Stimulated activated CD4-positive, alpha-beta T cell treated with anti-CD3 and anti-CD28 coated beads, Interleukin-1b, Interleukin-23, amount 100 ng/mL, for 24 hours (primary cell): ENCODE measurements around the gene ATXN1.
"Not testable (repeated sequence)": the region's sequence is repeated elsewhere in the genome, so short reads cannot be mapped to it uniquely, and the experiment has no call there.

Experiments used
- DNase-seq, 4 experiments: peaks; one replicate each; pipeline ENCODE4 v3.0.0-alpha.2; 2020; ENCODE audit warnings: low read depth in 4 of 4, low spot score in 1 of 4

Gene ATXN1

DNA sequence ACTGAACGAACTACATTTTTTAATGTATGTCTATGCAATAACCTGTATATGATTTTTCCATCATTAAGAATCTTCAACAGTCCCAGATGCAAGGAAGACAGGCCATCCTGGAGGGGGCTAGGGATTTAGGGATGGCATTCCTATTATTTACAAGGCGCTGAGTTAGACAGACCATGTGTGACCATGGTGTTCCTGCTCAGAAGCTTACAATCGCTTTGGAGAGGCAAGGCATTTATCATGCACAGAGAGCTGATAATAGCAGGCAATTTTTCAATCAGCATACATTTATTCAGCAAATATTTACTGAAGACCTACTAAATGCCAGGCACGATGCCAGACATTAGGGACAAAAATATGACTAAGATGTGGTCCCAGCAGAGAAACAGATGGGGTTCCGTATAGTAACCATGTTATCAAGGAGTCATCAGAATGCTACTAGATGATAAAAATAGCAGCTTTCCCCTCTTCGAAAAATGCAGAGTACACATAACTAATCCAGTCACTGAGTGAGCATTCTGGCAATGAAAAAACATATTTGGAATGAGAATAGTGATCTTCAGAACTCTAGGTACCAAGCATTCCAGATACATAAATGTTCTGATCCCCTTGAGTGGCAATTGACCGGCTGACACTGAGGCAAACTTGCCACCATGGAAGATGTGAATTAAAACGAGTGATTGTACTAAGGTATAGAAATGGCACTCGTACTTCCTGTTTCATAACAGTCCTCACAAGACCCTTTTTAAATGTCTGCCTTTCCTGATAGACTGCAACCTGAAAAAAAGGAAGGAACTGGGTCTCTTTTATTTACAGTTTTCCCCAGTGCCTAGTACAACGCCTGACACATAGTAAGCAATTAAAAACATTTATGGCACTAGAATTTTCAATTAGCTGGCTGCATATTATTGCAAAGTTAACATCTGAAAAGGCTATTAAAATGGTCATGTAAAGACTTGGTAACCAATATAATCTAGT is 135.7 kb downstream of the ATXN1 start:
- DNase-seq = no peak

DNA sequence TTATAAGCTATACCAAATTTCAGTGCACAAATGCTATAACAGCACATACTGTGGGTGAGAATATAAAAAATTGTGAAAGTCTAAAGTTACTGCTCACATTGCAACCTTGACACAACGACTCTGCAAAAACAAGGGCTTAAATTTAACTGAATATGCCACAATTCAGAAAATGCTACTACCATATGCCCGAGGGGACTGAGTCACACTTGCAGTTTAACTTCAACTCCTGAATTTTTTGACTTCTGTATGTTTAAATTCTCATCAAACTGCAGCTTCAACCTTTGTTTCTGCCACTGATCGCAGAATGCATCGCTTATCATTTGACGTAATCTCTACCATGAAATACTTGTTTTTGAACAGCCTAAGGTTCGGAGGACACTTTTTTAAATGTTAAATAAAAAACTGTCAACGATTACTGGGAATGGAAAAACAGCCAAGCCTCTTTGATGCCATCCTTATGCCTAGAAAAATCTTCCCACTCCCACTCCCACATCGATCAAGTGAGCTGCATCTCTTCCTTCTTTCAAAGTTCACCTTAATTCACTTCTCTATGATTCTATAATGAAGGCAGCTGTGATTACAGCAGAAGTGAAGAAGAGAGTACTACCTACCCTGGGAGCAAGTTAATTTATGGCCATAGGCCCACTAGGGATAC is 136.5 kb downstream of the ATXN1 start:
- no peak for DNase-seq

DNA sequence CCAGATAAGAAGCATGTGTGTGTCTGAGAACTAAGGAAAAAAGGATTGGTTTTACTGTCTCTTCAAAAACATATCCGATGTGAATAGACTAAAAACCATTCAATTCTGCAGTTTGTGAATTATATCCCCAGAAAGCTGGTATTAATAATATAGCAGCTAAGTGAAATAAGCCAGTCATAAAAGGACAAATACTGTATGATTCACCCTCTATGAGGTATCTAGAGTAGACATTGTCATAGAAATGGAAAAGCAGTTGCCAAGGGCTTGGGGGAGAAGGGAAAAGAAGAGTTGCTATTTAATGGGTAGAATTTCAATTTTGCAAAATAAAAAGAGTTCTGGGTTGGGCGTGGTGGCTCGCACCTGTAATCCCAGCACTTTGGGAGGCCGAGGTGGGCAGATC is 137.5 kb downstream of the ATXN1 start:
- DNase-seq = no peak

DNA sequence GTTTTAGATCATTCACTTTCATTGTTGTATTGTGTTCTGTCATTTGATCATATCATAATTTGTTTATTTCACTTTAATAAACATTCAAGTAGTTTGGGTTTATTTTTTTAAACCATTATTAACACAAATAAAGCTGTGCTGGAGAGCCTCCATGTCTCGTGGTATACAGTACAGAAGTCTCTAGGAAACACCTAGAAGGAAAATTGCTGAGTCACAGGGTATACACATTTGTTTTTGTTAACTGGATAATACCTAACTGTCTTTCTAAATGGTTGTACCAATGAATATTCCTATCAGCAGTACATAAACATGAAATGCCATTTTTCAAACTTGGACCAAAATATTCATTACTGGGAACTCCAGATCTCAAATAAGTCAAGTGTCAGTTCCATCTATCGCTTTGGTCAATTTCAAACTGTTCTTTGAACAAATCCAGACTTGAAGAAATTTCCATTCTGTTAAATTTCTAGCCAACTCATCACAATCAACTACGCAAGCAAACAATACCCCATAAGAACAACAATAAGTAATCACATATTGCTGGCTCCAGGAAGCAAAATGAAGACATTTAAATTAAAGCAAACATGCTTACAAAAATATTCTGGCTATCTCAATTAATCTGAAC is 138.1 kb downstream of the ATXN1 start:
- DNase-seq = no peak

DNA sequence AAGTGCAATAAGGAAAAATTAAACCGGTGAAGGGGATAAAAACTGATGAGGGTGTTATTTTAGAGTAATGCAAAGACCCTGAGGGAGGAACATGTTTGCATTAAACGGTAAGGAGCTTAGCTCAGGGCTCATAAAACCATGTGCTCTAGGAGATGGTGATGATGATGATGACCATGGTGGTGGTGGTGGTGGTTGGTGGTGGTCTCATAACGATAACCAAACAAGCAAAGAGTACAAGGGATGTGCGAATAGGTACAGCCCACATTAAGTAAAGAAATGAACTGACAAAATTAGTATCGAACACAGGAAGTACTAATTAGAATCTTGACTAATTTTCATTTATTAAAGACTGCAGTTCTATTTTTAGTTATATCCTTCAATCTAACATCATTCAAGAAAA is 139.1 kb downstream of the ATXN1 start:
- DNase-seq = no peak

DNA sequence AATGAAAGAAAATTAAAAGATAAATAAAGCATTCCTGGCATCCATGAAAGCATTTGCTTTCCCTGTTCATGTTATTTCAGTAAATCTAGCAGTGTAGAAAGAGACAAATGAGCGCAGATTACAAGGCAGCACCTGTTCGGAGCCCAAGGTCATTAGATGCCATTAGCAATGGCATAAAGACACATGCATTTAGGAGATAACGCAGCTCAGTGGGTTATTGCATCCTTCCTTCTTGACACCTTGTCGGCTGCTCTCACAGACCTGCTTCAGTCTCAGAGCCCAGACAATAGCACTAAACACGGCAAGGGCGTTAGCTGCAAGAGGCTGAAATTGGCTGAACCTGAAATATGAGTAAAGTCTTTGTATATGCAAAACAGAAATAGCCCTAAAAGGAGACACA is 140.3 kb downstream of the ATXN1 start:
- no peak for DNase-seq

DNA sequence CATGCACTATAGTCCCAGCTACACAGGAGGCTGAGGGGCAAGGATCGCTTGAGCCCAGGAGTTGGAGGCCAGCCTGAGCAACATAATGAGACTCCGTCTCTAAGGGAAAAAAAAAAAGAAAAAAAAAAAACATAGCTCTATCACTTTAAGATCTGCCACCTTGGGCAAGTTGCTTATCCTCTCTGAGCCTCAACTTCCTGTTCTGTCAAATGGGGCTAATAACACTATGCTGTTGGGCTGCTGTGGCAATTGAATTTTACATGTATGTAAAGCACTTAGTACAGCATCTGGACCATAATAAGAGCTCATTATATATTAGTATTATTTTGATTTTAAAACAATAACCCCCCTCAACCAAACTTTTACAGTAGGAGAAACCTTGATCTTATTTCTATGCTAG is 141.5 kb downstream of the ATXN1 start:
- DNase-seq = no peak

DNA sequence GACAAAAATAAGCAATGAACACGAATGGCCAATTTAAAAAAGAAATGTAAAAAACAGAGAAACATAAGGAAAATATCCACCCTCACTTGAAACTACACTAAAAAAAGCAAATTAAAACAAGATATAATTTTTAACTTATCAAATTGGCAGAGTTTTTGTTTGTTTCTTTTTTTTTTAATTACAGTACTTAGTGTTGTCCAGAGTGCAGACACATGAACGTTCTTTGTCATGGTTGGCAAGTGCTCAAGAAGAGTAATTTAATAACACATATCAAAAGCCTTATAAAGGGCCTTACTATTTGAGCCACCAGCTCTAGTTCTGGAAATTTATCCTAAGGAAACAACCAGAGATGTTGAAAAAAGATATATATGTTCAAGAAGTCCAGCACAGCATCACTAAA is 142.3 kb downstream of the ATXN1 start:
- DNase-seq = no peak

DNA sequence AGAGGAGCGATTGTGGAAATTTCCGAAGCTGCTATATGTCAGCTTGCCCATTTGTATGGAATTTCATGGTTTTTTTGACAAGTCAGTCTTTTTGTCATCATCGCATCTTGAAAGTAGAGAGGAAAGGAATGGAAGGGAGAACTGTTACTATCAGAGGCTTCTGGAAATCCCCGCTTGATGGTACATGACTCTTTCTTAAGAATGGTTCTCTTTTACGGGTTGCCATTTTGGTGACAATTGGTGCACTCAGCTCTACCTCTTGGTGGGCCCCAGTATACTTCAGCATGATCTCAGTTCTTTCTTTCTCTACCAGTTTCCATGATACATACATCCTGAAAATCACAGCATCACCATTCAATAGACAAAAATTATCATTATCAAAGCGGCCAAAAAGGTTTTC is 146.0 kb downstream of the ATXN1 start:
- DNase-seq = not testable (repeated sequence)

DNA sequence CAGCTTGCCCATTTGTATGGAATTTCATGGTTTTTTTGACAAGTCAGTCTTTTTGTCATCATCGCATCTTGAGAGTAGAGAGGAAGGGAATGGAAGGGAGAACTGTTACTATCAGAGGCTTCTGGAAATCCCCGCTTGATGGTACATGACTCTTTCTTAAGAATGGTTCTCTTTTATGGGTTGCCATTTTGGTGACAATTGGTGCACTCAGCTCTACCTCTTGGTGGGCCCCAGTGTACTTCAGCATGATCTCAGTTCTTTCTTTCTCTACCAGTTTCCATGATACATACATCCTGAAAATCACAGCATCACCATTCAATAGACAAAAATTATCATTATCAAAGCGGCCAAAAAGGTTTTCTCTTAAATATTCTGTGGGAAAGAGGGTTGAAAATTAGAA is 147.1 kb downstream of the ATXN1 start:
- not testable (repeated sequence) for DNase-seq

DNA sequence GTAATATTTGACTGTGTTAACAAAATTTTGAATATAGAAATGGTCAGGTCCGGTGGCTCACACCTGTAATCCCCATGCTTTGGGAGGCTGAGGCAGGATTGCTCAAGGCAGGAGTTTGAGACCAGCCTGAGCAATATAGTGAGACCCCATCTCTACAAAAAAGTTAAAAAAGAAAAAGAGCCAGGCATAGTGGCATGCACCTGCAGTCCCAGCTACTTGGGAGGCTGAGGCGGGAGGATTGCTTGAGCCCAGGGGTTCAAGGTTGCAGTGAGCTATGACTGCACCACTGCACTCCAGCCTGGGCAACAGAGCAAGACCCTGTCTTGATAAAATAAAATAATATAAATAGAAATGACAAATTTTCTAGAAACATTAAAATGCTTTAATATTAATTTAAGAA is 147.8 kb downstream of the ATXN1 start:
- DNase-seq = not testable (repeated sequence)

DNA sequence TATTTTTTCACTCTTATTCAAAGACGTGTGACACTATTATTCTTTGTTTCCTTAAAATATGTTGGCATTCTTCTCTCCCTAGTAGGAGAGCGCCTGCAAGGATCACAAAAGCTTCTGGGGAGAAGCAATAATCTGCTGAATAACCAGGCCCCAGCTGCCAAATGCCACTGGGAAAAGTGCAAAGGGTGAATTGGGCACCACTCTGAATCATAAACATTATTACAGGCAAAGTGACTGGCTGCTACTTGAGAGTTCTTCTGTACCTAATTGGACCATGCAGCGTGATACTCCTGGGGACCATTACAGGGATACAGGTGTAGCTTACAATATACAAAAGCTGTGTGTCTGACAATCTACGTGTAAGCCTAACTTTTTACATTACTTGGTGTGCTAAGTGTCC is 152.8 kb downstream of the ATXN1 start:
- no peak for DNase-seq

DNA sequence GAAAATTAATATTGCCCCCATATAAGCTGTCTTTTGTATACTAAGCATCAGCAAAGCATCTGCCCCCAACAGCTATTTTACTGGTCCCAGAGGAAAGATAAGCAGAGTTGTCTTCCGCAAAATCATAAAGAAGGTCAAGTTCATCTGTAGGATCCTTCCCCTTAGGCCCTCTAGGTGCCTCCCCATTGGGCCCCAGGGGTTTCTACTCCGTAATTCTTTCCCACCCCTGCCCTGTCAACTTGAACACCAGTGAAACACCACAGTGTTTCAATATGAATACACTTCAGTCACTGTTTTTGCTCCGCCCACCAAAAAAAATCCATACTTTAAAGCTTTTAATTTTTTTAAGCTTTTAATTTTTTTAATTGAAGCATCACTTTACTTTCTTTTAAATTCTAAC is 159.2 kb downstream of the ATXN1 start:
- peak in 2 of 4 experiments; percentile 14 to 51 for DNase-seq

DNA sequence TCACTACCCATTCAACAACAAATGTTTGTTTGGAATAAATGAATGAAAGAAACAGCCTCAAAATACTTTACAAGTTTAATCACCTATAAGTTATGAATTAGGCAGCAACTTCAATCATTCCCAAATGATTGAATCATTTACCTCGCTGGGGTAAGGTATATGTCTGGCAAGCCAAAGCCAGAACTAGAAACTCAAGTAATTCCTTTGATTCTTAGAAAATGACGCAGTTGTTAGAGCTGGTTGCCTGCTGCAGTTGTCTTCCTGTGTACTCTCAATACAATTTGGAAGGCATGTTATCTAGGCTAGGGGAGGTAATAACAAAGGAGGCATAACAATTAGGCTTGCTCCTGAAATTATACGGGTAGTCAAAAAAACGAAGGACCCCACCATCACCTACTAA is 160.6 kb downstream of the ATXN1 start:
- DNase-seq = no peak

DNA sequence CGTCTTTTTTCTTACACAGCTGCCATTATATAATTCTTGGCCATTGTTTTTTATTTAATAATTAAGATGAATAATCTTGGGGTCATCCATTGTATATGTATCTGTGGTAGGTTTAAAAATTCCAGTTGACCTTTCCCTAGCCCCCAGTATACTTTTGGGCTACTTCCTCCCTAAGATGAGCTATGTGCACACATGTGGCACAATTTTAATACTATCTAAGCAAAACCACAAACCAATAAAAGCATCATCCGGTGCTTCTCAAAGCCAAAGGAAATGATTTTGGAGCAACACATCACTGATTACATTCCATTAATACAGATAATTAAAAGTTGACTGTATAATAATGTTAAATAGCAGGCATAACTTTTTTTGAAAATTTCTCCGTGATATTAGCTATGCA is 161.2 kb downstream of the ATXN1 start:
- no peak for DNase-seq

DNA sequence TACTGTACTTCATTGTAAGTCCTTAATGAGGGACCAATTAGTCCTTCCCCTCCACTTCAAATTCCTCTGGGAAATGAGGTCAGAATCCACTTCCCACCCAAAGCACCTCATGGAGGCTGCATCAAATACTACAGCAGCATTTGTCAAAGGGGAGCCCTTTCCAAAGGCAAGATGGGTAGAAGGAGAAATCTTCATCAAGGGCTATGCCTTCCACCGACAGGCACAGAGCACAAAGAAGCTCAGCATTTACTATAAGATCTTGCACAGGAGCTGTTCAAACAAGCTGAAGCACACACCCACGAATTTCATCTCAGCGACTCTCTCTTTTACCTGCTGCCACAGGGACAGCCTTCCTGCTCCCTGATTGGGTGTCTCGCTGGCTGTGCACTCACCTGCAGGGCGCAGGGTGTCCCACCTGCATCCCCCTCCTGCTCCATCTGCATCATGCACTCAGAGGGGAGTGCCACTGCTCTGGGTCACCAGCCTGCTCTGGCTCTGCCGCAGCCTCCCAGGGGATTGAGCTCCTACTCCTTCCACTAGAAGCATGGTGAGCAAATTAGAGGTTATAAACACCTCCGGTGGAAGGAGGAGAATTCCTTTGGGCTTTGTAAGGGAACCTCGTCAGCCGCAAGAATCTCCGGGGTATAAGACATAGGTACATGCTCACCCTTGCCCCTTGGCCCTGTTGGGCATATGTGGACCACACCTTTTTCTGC is 164.5 kb downstream of the ATXN1 start:
- no peak for DNase-seq

DNA sequence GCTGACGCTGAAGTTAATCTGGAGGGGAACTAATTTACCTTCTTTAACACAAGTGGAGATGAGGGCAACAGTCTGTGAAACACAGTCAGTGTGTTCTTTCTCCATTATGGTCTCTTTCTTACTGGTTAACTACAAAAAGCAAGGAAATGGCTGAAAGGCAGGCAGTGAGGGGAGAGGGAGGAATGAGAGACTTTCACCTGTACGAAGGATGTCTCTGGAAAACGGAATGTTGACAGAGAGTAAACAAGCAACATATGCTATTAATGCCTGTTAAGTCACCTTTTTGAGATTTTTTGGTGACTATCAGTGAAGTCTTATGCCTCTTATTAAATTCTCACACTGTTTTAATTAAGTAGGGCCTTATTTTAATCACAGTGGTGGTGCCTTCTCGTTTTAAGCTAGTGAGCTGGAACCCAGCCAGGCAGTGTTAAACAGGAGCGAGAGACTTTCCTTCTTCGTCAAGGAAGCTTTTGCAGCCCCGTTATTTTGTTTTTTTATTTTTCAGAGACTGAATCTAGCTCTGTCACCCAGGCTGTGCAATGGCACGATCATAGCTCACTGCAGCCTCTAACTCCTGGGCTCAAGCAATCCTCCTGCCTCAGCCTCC is 165.6 kb downstream of the ATXN1 start:
- DNase-seq = no peak

DNA sequence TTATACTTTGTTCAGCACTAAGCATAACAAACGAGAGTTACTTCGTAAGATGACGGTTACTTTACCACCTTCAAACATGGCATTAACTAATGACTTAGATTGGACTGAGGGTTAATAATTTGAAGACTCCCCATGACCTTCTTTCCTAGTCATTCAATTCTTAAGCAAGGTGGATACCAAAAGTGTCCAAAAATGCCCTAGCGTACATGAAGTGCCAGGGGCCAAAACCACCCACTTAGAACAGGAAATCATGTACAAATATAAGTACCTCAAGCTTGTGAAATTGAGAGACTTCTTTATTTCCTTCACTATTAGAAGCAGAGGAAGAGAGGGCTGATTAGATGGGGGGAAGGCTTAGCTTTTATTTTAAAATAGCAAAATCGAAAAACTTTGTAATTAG is 166.4 kb downstream of the ATXN1 start:
- no peak for DNase-seq

DNA sequence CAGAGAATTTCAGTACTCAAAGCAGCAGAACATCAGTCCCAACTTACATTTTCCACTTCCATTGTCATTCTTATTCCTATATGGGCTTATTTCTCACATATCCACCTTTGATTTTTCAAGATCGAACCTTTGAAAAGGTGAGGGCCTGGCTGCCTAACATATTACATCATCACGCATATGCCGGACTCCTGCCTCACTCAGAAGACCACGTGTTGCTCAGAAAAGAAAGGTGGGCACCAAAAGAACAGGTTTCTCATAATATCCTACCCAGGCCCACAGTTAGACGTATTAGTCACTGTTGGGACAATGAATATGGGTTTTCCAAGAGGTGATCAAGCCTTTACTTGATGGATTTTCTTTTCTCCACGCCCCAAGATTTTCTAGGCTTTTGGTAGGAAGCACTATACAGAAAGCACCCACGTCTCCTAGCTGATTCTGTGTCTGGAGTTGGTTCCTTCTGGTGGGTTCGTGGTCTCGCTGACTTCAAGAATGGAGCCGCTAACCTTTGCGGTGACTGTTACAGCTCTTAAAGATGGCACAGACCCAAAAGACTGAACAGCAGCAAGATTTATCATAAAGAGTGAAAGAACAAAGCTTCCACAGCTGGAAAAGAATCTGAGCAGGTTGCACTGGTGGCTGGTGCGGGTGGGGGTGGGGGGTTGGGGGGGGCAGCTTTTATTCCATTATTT is 168.9 kb downstream of the ATXN1 start:
- DNase-seq = no peak
